GM23338 (cell line): ENCODE data around the gene MOGAT2. TPM values are rescaled to one million over a fixed set of nuclear protein-coding genes. Genes with fewer than 3 reads are reported as not detected.
A peak's percentile ranks its signal among the peaks of the same experiment; 100 is the strongest.

ENCODE experiments used
- ATAC-seq: fragments of 200-7000 bp; cut with Tn5 transposase; 3 replicates; pipeline ENCODE4 v1.9.1; 2020
- DNase-seq: peaks from one replicate; pipeline ENCODE4 v3.0.0-alpha.2; 2015; ENCODE audit warnings: low spot score
- H2AFZ ChIP-seq: fragments of 200-600 bp; sonication (generic); 2 replicates; pipeline ENCODE4 v1.8.0; 2016; ENCODE audit warnings: antibody characterized with exemption, mild to moderate bottlenecking, moderate library complexity
- H3F3A ChIP-seq: fragments of 200-600 bp; sonication (generic); replicated peaks from 2 replicates; pipeline ENCODE4 v1.8.0; 2017; ENCODE audit warnings: antibody characterized with exemption, mixed run types, low read depth
- H3K27ac ChIP-seq: fragments of 200-600 bp; sonication (generic); 2 replicates; pipeline ENCODE4 v1.6.1; 2016; ENCODE audit warnings: low read depth
- H3K27me3 ChIP-seq: fragments of 200-600 bp; sonication (generic); 2 replicates; pipeline ENCODE4 v1.8.0; 2016; ENCODE audit warnings: mild to moderate bottlenecking, mixed run types, moderate library complexity; ENCODE audit not compliant: insufficient read depth
- H3K36me3 ChIP-seq: fragments of 200-600 bp; sonication (generic); 2 replicates; pipeline ENCODE4 v1.8.0; 2016; ENCODE audit warnings: mild to moderate bottlenecking; ENCODE audit not compliant: insufficient read depth
- H3K4me1 ChIP-seq: fragments of 200-600 bp; sonication (generic); 2 replicates; pipeline ENCODE4 v1.8.0; 2016; ENCODE audit warnings: mild to moderate bottlenecking, moderate library complexity; ENCODE audit not compliant: insufficient read depth
- H3K4me2 ChIP-seq: fragments of 200-600 bp; sonication (generic); 2 replicates; pipeline ENCODE4 v1.7.1; 2017; ENCODE audit warnings: mixed run types
- H3K4me3 ChIP-seq: fragments of 200-600 bp; sonication (generic); 2 replicates; pipeline ENCODE4 v1.6.1; 2016; ENCODE audit warnings: mixed run types
- H3K79me2 ChIP-seq: fragments of 200-600 bp; sonication (generic); replicated peaks from 2 replicates; pipeline ENCODE4 v1.8.0; 2017; ENCODE audit warnings: mild to moderate bottlenecking; ENCODE audit not compliant: insufficient read depth
- H3K9me2 ChIP-seq: fragments of 200-600 bp; sonication (generic); 2 replicates; pipeline ENCODE4 v1.8.0; 2017; ENCODE audit not compliant: insufficient read depth
- H4K20me1 ChIP-seq: fragments of 200-600 bp; sonication (generic); replicated peaks from 2 replicates; pipeline ENCODE4 v1.8.0; 2017; ENCODE audit warnings: mild to moderate bottlenecking; ENCODE audit not compliant: insufficient read depth
- H3K27ac Mint-ChIP-seq: 2 replicates; pipeline ENCODE4 v1.8.0; 2020; ENCODE audit warnings: inconsistent platforms, mild to moderate bottlenecking, moderate library complexity, mixed read lengths
- H3K27me3 Mint-ChIP-seq: 3 replicates; pipeline ENCODE4 v1.8.0; 2022; ENCODE audit warnings: low read depth, mild to moderate bottlenecking, moderate library complexity, mixed read lengths, inconsistent platforms; ENCODE audit not compliant: insufficient read depth, poor library complexity
- H3K36me3 Mint-ChIP-seq: 3 replicates; pipeline ENCODE4 v1.8.0; 2021; ENCODE audit warnings: low read depth, mild to moderate bottlenecking, inconsistent platforms, moderate library complexity, mixed read lengths
- H3K4me1 Mint-ChIP-seq: 3 replicates; pipeline ENCODE4 v1.8.0; 2020; ENCODE audit warnings: mild to moderate bottlenecking, inconsistent platforms, mixed read lengths
- H3K4me3 Mint-ChIP-seq: 3 replicates; pipeline ENCODE4 v1.8.0; 2021; ENCODE audit warnings: moderate library complexity, mild to moderate bottlenecking, inconsistent platforms, mixed read lengths
- H3K9me3 Mint-ChIP-seq: 3 replicates; pipeline ENCODE4 v1.8.0; 2020; ENCODE audit warnings: moderate library complexity, mild to moderate bottlenecking, inconsistent platforms, mixed read lengths
- STAT1 ChIP-seq: IDR thresholded peaks from one replicate; pipeline ENCODE4 v1.6.1; 2016; ENCODE audit warnings: antibody characterized with exemption; ENCODE audit not compliant: unreplicated experiment
- ZNF114 ChIP-seq: fragments of 250-450 bp; sonication (Bioruptor Pico); IDR thresholded peaks from 2 replicates; pipeline ENCODE4 v1.5.0; 2020; ENCODE audit warnings: mild to moderate bottlenecking, moderate library complexity
- ZNF331 ChIP-seq: fragments of 250-450 bp; sonication (Bioruptor Pico); IDR thresholded peaks from 2 replicates; pipeline ENCODE4 v1.5.0; 2020; ENCODE audit warnings: low read depth, mild to moderate bottlenecking, moderate library complexity
- polyA plus RNA-seq: library from polyadenylated mRNA; unstranded; fragments of >200 nt; fragmentation: Nextera tagmentation; extraction: Ambion mirVana; gene quantifications from 2 replicates; pipeline ENCODE4 v1.2.1, GENCODE V29; 2016
- total RNA-seq: library from RNA; depleted of rRNA; stranded (reverse); fragments of >200 nt; shearing (Covaris generic); gene quantifications from 2 replicates; pipeline ENCODE4 v1.2.3, GENCODE V29; 2014
- TF ChIP-seq, protein P1 (sequence below), 2 experiments: fragments of 200-600 bp in 1 of 2; sonication (generic) in 1 of 2; conservative IDR thresholded peaks; 2 replicates each; pipeline versions ENCODE4 v1.5.1 to v1.6.1; 2016 to 2017; ENCODE audit warnings: antibody characterized with exemption in 2 of 2, low read depth in 2 of 2, mild to moderate bottlenecking in 2 of 2, moderate library complexity in 1 of 2
- TF ChIP-seq, protein P2 (sequence below): IDR thresholded peaks from one replicate; pipeline ENCODE4 v1.6.1; 2018; ENCODE audit warnings: antibody characterized with exemption; ENCODE audit not compliant: unreplicated experiment

MOGAT2 gene
- total and polyA plus RNA-seq, 2 experiments from 2014 or later = not detected

DNA sequence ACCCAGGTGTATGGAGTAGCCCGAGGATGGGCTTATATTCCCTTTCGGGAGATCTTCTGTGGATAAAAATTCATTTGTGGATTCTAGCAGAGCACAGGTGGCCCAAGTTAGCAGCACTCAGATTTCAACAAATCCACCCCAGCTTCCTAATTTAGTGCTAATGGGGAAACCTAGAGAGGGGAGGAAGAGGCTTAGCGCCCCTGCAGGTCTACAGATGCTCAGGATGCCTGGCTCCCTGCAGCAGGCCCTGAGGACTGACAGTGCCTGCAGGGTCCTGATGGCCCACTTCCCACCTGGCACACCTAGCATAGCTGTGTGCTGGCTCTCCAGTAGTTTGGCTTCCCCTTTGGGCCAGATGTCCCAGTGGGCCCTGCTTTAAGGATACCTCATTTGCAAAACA is 57.4 kb downstream of the MOGAT2 start:
- peaks cover 15% of the 10 kb centered on the region for H3K27me3 Mint-ChIP-seq
- H2AFZ ChIP-seq = no peak overlapping the region
- ATAC-seq = peak; percentile 93

DNA sequence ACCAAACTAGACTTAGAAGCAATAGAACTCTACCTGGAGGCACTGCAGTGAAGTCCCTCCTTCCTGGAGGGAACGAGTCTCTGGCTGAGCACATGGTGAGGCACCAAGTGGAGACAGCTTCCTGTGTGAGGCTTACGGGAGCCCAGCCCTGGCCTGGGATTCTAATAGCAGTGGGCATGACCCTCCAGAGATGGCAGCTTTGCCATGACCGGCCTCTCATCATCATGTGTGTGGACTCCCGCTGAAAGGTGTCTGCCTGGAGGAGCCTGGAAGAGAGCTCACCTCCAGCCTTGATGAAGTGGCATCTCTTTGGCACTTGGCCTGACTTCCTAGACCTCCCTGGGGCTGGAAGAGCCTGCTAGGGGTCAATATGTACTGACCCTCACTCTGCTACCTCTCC is 58.9 kb downstream of the MOGAT2 start:
- Mint-ChIP-seq H3K36me3 (no peaks in the 10 kb centered on the region; the same call in 2 of the 3 replicates), H3K27ac (no peak overlapping the region), H3K27me3 (peaks cover 9% of the 10 kb centered on the region), H3K9me3 (no peaks in the 10 kb centered on the region), H3K4me1 (peaks cover 14% of the 10 kb centered on the region), H3K4me3 (no peak overlapping the region)
- H4K20me1 ChIP-seq = no peaks in the 10 kb centered on the region; the same call in 1 of the 2 replicates
- no peaks in the 10 kb centered on the region for H3F3A ChIP-seq
- H3K9me2 ChIP-seq = no peaks in the 10 kb centered on the region
- no peak for ATAC-seq
- H3K27me3 ChIP-seq = peaks cover 3% of the 10 kb centered on the region; the same call in 1 of the 2 replicates
- no peak overlapping the region for H3K4me3 ChIP-seq
- H3K4me1 ChIP-seq = peaks cover 12% of the 10 kb centered on the region; the same call in 1 of the 2 replicates
- DNase-seq = no peak
- no peaks in the 10 kb centered on the region for H3K36me3 ChIP-seq
- no peak overlapping the region for H3K4me2 ChIP-seq
- H3K27ac ChIP-seq = no peak overlapping the region
- H3K79me2 ChIP-seq = no peaks in the 10 kb centered on the region
- H2AFZ ChIP-seq = no peak overlapping the region
- TF ChIP-seq STAT1 = no peak
- TF ChIP-seq, protein P1, sequence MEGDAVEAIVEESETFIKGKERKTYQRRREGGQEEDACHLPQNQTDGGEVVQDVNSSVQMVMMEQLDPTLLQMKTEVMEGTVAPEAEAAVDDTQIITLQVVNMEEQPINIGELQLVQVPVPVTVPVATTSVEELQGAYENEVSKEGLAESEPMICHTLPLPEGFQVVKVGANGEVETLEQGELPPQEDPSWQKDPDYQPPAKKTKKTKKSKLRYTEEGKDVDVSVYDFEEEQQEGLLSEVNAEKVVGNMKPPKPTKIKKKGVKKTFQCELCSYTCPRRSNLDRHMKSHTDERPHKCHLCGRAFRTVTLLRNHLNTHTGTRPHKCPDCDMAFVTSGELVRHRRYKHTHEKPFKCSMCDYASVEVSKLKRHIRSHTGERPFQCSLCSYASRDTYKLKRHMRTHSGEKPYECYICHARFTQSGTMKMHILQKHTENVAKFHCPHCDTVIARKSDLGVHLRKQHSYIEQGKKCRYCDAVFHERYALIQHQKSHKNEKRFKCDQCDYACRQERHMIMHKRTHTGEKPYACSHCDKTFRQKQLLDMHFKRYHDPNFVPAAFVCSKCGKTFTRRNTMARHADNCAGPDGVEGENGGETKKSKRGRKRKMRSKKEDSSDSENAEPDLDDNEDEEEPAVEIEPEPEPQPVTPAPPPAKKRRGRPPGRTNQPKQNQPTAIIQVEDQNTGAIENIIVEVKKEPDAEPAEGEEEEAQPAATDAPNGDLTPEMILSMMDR (conservative IDR thresholded peaks at IDR 0.05; ENCODE audit: low read depth in 2 of 2) = no peak
- TF ChIP-seq ZNF331 (CRISPR knock-in tag) = no peak
- TF ChIP-seq ZNF114 (CRISPR knock-in tag) = no peak

More for the DNA sequence above, 57.4 kb downstream of the MOGAT2 start:
- no peaks in the 10 kb centered on the region for H3K9me2 ChIP-seq
- no peaks in the 10 kb centered on the region for H3K36me3 ChIP-seq
- H3F3A ChIP-seq = no peaks in the 10 kb centered on the region
- peak; percentile 56 for DNase-seq
- H3K27ac ChIP-seq = no peak overlapping the region
- no peak overlapping the region for H3K4me3 ChIP-seq
- H4K20me1 ChIP-seq = peaks cover 2% of the 10 kb centered on the region
- H3K36me3 Mint-ChIP-seq = no peaks in the 10 kb centered on the region; the same call in 2 of the 3 replicates
- no peak overlapping the region for H3K4me3 Mint-ChIP-seq
- H3K4me1 Mint-ChIP-seq = peaks cover 14% of the 10 kb centered on the region
- peaks cover 13% of the 10 kb centered on the region; the same call in 1 of the 2 replicates for H3K4me1 ChIP-seq
- H3K79me2 ChIP-seq = no peaks in the 10 kb centered on the region
- 0 out of 2 replicates have a peak overlapping the region, but pooled peaks have one; percentile 41 for H3K4me2 ChIP-seq
- TF ChIP-seq, protein P1 (conservative IDR thresholded peaks at IDR 0.05; ENCODE audit: low read depth in 2 of 2) = peak; percentile 40 to 45
- TF ChIP-seq, protein P2, sequence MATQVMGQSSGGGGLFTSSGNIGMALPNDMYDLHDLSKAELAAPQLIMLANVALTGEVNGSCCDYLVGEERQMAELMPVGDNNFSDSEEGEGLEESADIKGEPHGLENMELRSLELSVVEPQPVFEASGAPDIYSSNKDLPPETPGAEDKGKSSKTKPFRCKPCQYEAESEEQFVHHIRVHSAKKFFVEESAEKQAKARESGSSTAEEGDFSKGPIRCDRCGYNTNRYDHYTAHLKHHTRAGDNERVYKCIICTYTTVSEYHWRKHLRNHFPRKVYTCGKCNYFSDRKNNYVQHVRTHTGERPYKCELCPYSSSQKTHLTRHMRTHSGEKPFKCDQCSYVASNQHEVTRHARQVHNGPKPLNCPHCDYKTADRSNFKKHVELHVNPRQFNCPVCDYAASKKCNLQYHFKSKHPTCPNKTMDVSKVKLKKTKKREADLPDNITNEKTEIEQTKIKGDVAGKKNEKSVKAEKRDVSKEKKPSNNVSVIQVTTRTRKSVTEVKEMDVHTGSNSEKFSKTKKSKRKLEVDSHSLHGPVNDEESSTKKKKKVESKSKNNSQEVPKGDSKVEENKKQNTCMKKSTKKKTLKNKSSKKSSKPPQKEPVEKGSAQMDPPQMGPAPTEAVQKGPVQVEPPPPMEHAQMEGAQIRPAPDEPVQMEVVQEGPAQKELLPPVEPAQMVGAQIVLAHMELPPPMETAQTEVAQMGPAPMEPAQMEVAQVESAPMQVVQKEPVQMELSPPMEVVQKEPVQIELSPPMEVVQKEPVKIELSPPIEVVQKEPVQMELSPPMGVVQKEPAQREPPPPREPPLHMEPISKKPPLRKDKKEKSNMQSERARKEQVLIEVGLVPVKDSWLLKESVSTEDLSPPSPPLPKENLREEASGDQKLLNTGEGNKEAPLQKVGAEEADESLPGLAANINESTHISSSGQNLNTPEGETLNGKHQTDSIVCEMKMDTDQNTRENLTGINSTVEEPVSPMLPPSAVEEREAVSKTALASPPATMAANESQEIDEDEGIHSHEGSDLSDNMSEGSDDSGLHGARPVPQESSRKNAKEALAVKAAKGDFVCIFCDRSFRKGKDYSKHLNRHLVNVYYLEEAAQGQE = no peak
- peaks cover 18% of the 10 kb centered on the region for H3K27me3 ChIP-seq
- no peak overlapping the region for H3K27ac Mint-ChIP-seq
- H3K9me3 Mint-ChIP-seq = no peaks in the 10 kb centered on the region
